Measurements from ENCODE around the gene GTPBP6. TPM values are rescaled to one million over a fixed set of nuclear protein-coding genes. Genes with fewer than 3 reads are reported as not detected.
A peak's percentile ranks its signal among the peaks of the same experiment; 100 is the strongest.

GTPBP6 gene
- total and polyA plus RNA-seq, 8 donors: 19.8 to 73.9 (median 43.1) TPM

DNA sequence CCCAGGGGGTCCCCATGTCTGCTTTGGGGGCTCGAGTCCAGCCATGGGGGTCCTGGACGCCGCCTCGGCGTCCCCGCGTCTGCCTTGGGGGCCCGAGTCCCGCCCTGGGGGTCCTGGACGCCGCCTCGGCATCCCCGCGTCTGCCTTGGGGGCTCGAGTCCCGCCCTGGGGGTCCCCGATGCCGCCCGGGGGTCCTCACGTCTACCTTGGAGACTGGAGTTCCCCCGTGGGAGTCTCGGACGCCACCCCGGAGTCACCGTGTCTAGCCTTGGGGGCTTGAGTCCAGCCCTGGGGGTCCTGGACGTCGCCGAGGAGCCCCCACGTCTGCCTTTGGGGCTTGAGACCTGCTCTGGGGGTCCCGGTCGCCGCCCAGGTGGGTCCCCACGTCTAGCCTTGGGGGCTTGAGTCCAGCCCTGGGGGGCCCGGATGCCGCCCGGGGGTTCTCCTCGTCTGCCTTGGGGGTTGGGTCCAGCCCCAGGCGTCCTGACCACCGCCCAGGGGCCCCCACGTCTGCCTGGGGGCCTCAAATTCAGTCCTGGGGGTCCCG, 1.1 kb upstream of the GTPBP6 start:
- H3K4me3 ChIP-seq: peak overlapping the region; percentile 80 to 97 (median 90)
- H3K27ac ChIP-seq: peak overlapping the region; percentile 89 to 100 (median 95)
- peaks cover 0 to 8% (median 0%) of the 10 kb centered on the region in 3 donors for H3K27me3 ChIP-seq
- H3K9me3 ChIP-seq: no peaks in the 10 kb centered on the region
- TF ChIP-seq POLR2AphosphoS5 (IDR thresholded peaks at IDR 0.05) (no peak), POLR2A (IDR thresholded peaks at IDR 0.05) (no peak), EP300 (IDR thresholded peaks at IDR 0.05) (no peak)
- TF ChIP-seq, protein P1, sequence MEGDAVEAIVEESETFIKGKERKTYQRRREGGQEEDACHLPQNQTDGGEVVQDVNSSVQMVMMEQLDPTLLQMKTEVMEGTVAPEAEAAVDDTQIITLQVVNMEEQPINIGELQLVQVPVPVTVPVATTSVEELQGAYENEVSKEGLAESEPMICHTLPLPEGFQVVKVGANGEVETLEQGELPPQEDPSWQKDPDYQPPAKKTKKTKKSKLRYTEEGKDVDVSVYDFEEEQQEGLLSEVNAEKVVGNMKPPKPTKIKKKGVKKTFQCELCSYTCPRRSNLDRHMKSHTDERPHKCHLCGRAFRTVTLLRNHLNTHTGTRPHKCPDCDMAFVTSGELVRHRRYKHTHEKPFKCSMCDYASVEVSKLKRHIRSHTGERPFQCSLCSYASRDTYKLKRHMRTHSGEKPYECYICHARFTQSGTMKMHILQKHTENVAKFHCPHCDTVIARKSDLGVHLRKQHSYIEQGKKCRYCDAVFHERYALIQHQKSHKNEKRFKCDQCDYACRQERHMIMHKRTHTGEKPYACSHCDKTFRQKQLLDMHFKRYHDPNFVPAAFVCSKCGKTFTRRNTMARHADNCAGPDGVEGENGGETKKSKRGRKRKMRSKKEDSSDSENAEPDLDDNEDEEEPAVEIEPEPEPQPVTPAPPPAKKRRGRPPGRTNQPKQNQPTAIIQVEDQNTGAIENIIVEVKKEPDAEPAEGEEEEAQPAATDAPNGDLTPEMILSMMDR (IDR thresholded peaks at IDR 0.05): no peak
- peaks cover 7 to 19% (median 18%) of the 10 kb centered on the region in 4 donors for H3K36me3 ChIP-seq
- WGBS, 5 donors: 0 to 3% (median 1%) methylated on average over 13 to 41 of the region's 41 CpGs
- peaks cover 16 to 54% (median 37%) of the 10 kb centered on the region in 4 donors for H3K4me1 ChIP-seq
- DNase-seq: peak in 1 of 2 donors; percentile 49
- intact Hi-C loops (cut with DNase I; ENCODE audit: low total_unique reads): no loop called here

DNA sequence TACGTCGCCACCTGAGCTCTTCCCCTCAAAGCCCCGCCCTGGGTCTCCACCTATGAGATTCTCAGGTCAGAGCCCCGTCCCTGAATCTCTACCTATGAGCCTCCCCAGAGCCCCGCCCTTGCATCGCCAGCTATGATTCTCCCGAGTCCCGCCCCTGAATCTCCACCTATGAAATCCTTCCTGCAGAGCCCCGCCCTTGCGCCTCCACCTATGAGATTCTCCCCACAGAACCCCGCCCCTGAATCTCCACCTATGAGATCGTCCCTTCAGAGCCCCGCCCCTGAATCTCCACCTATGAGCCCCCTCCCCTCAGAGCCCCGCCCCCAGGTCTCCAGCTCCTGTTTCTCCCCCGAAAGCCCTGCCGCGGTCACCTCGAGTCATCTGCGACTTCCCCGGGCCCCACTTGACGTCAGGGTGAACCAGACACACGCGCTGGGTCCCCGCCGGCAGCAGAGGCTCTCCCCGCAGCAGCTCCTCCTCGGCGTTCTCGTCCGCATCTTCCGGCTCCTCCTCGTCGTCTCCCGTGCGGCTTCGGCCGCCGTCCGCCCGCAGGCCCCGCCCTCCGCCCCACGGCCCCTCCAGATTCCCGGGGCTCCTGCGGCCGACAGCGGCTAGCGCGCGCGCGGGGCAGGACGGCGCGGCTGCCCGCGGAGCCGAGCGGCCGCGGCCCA, 393 bp downstream of the GTPBP6 start:
- TF ChIP-seq POLR2A (IDR thresholded peaks at IDR 0.05) (peak in 1 of 4 donors; percentile 46), EP300 (IDR thresholded peaks at IDR 0.05) (no peak), POLR2AphosphoS5 (IDR thresholded peaks at IDR 0.05) (peak in 1 of 3 donors; percentile 6)
- TF ChIP-seq, protein P1 (IDR thresholded peaks at IDR 0.05): no peak
- peaks cover 16 to 45% (median 36%) of the 10 kb centered on the region in 4 donors for H3K4me1 ChIP-seq
- H3K4me3 ChIP-seq: peak overlapping the region; percentile 80 to 97 (median 90)
- 0 to 2% (median 0%) methylated on average over 22 to 61 of the region's 61 CpGs for WGBS, 5 donors
- intact Hi-C loops (cut with DNase I; ENCODE audit: low total_unique reads): no loop called here
- DNase-seq: peak; percentile 99
- H3K27ac ChIP-seq: peak overlapping the region; percentile 95 to 100 (median 97)
- no peaks in the 10 kb centered on the region for H3K9me3 ChIP-seq
- no peaks in the 10 kb centered on the region for H3K27me3 ChIP-seq
- peaks cover 15 to 33% (median 32%) of the 10 kb centered on the region in 4 donors for H3K36me3 ChIP-seq

DNA sequence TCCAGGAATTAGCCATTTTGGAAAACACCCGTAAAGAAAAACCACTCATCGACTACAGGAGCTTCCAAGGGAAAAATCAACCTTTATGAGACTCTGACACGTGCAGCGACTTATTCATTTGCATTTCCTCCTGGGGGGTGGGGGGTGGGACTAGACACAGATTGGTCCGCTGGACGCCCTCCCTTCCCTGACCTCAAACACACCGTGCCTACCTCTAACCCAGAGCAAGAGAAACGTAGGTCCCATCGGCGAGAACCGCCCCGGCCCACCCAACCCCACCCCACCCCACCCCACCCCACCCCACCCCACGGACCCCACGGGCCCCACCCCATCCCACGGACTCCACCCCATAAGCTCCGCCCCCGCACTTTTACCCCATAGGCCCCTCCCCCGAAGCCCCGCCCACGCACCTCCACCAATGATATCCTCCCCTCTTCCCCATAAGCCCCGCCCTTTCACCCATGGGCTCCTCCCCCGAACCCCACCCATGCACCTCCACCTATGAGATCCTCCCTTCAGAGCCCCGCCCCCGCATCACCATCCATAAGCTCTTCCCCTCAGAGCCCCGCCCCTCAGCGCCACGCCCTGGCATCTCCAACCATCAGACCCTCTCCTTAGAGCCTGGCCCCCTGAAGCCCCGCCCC, 1.1 kb downstream of the GTPBP6 start:
- no peak for DNase-seq
- peaks cover 16 to 40% (median 33%) of the 10 kb centered on the region in 4 donors for H3K4me1 ChIP-seq
- H3K9me3 ChIP-seq: no peaks in the 10 kb centered on the region
- 45 to 55% (median 51%) methylated on average over 14 to 28 of the region's 28 CpGs for WGBS, 5 donors
- no peaks in the 10 kb centered on the region for H3K27me3 ChIP-seq
- H3K36me3 ChIP-seq: peaks cover 21 to 40% (median 38%) of the 10 kb centered on the region in 4 donors
- peak overlapping the region; percentile 80 to 97 (median 90) for H3K4me3 ChIP-seq
- intact Hi-C loops (cut with DNase I; ENCODE audit: low total_unique reads): no loop called here
- no peak for TF ChIP-seq POLR2AphosphoS5 (IDR thresholded peaks at IDR 0.05)
- TF ChIP-seq POLR2A (IDR thresholded peaks at IDR 0.05): no peak
- TF ChIP-seq, protein P1 (IDR thresholded peaks at IDR 0.05): no peak
- no peak for TF ChIP-seq EP300 (IDR thresholded peaks at IDR 0.05)
- H3K27ac ChIP-seq: peak overlapping the region; percentile 69 to 100 (median 96)
